HEK293 (cell line): ENCODE results near the gene ANAPC16.

ENCODE experiments used
- BCL11B ChIP-seq: fragments of 450-650 bp; formaldehyde crosslinking; IDR thresholded peaks from 2 replicates; pipeline ENCODE4 v1.5.1; 2016; ENCODE audit warnings: low read depth, missing biosample characterization, missing genetic modification characterization
- EGR2 ChIP-seq: fragments of 450-650 bp; formaldehyde crosslinking; IDR thresholded peaks from 2 replicates; pipeline ENCODE4 v1.5.1; 2016; ENCODE audit warnings: low read depth, missing biosample characterization, missing genetic modification characterization
- FEZF1 ChIP-seq: fragments of 450-650 bp; formaldehyde crosslinking; IDR thresholded peaks from 2 replicates; pipeline ENCODE4 v1.5.1; 2016; ENCODE audit warnings: missing biosample characterization, missing genetic modification characterization
- GLI2 ChIP-seq: fragments of 450-650 bp; formaldehyde crosslinking; IDR thresholded peaks from 2 replicates; pipeline ENCODE4; 2017; ENCODE audit warnings: missing biosample characterization, missing genetic modification characterization, low read depth, borderline replicate concordance
- PRDM1 ChIP-seq: fragments of 450-650 bp; formaldehyde crosslinking; IDR thresholded peaks from 2 replicates; pipeline ENCODE4; 2016; ENCODE audit warnings: missing biosample characterization, missing genetic modification characterization
- REPIN1 ChIP-seq: fragments of 450-650 bp; formaldehyde crosslinking; IDR thresholded peaks from 2 replicates; pipeline ENCODE4 v1.5.1; 2017; ENCODE audit warnings: missing biosample characterization, missing genetic modification characterization, low read depth
- YY1 ChIP-seq: fragments of 450-650 bp; formaldehyde crosslinking; IDR thresholded peaks from 2 replicates; pipeline ENCODE4 v1.5.1; 2018; ENCODE audit warnings: missing biosample characterization, missing genetic modification characterization
- ZBTB8A ChIP-seq: fragments of 450-650 bp; formaldehyde crosslinking; IDR thresholded peaks from 2 replicates; pipeline ENCODE4 v1.5.1; 2016; ENCODE audit warnings: missing biosample characterization, missing genetic modification characterization
- ZFHX2 ChIP-seq: fragments of 450-650 bp; formaldehyde crosslinking; conservative IDR thresholded peaks from 2 replicates; pipeline ENCODE4 v1.5.1; 2016; ENCODE audit warnings: missing biosample characterization, missing genetic modification characterization
- ZFP69B ChIP-seq: fragments of 450-650 bp; formaldehyde crosslinking; IDR thresholded peaks from 2 replicates; pipeline ENCODE4 v1.5.1; 2016; ENCODE audit warnings: missing biosample characterization, missing genetic modification characterization
- ZNF112 ChIP-seq: fragments of 450-650 bp; formaldehyde crosslinking; IDR thresholded peaks from 2 replicates; pipeline ENCODE4 v1.5.0; 2017; ENCODE audit warnings: missing biosample characterization, missing genetic modification characterization
- ZNF174 ChIP-seq: fragments of 450-650 bp; formaldehyde crosslinking; IDR thresholded peaks from 2 replicates; pipeline ENCODE4 v1.5.0; 2017; ENCODE audit warnings: missing biosample characterization, mild to moderate bottlenecking, missing genetic modification characterization
- ZNF175 ChIP-seq: fragments of 450-650 bp; formaldehyde crosslinking; IDR thresholded peaks from 2 replicates; pipeline ENCODE4 v1.5.1; 2016; ENCODE audit warnings: missing biosample characterization, missing genetic modification characterization
- ZNF19 ChIP-seq: fragments of 450-650 bp; formaldehyde crosslinking; IDR thresholded peaks from 2 replicates; pipeline ENCODE4; 2016; ENCODE audit warnings: missing biosample characterization, missing genetic modification characterization, low read depth
- ZNF48 ChIP-seq: fragments of 450-650 bp; formaldehyde crosslinking; IDR thresholded peaks from 2 replicates; pipeline ENCODE4 v1.5.1; 2016; ENCODE audit warnings: missing biosample characterization, missing genetic modification characterization
- ZNF488 ChIP-seq: fragments of 450-650 bp; formaldehyde crosslinking; IDR thresholded peaks from 2 replicates; pipeline ENCODE4 v1.5.1; 2016; ENCODE audit warnings: missing biosample characterization, missing genetic modification characterization
- ZNF544 ChIP-seq: fragments of 450-650 bp; formaldehyde crosslinking; IDR thresholded peaks from 2 replicates; pipeline ENCODE4 v1.5.0; 2017; ENCODE audit warnings: missing biosample characterization, missing genetic modification characterization
- ZNF600 ChIP-seq: fragments of 450-650 bp; formaldehyde crosslinking; IDR thresholded peaks from 2 replicates; pipeline ENCODE4 v1.5.1; 2016; ENCODE audit warnings: missing biosample characterization, missing genetic modification characterization
- ZNF621 ChIP-seq: fragments of 450-650 bp; formaldehyde crosslinking; IDR thresholded peaks from 2 replicates; pipeline ENCODE4 v1.5.1; 2017; ENCODE audit warnings: missing biosample characterization, missing genetic modification characterization
- ZNF629 ChIP-seq: fragments of 450-650 bp; formaldehyde crosslinking; IDR thresholded peaks from 2 replicates; pipeline ENCODE4 v1.5.1; 2017; ENCODE audit warnings: missing biosample characterization, missing genetic modification characterization
- ZNF830 ChIP-seq: fragments of 450-650 bp; IDR thresholded peaks from 2 replicates; pipeline ENCODE4 v1.5.0; 2018; ENCODE audit warnings: missing biosample characterization, missing genetic modification characterization, low read depth, mild to moderate bottlenecking, moderate library complexity
- ZSCAN16 ChIP-seq: fragments of 450-650 bp; formaldehyde crosslinking; IDR thresholded peaks from 2 replicates; pipeline ENCODE4 v1.5.1; 2016; ENCODE audit warnings: missing biosample characterization, missing genetic modification characterization
- TF ChIP-seq, protein P1 (sequence below): fragments of 450-650 bp; formaldehyde crosslinking; IDR thresholded peaks from 2 replicates; pipeline ENCODE4 v1.5.1; 2016; ENCODE audit warnings: missing biosample characterization, missing genetic modification characterization, borderline replicate concordance
- TF ChIP-seq, protein P2 (sequence below): fragments of 450-650 bp; formaldehyde crosslinking; IDR thresholded peaks from 2 replicates; pipeline ENCODE4 v1.5.1; 2017; ENCODE audit warnings: missing biosample characterization, missing genetic modification characterization
- TF ChIP-seq, protein P3 (sequence below): fragments of 450-650 bp; formaldehyde crosslinking; IDR thresholded peaks from 2 replicates; pipeline ENCODE4 v1.5.1; 2016; ENCODE audit warnings: missing biosample characterization, missing genetic modification characterization
- TF ChIP-seq, protein P4 (sequence below): fragments of 450-650 bp; formaldehyde crosslinking; IDR thresholded peaks from 2 replicates; pipeline ENCODE4 v1.5.1; 2016; ENCODE audit warnings: missing biosample characterization, missing genetic modification characterization
- TF ChIP-seq, protein P5 (sequence below): fragments of 450-650 bp; formaldehyde crosslinking; IDR thresholded peaks from 2 replicates; pipeline ENCODE4 v1.5.1; 2016; ENCODE audit warnings: missing biosample characterization, missing genetic modification characterization

ANAPC16 gene

DNA sequence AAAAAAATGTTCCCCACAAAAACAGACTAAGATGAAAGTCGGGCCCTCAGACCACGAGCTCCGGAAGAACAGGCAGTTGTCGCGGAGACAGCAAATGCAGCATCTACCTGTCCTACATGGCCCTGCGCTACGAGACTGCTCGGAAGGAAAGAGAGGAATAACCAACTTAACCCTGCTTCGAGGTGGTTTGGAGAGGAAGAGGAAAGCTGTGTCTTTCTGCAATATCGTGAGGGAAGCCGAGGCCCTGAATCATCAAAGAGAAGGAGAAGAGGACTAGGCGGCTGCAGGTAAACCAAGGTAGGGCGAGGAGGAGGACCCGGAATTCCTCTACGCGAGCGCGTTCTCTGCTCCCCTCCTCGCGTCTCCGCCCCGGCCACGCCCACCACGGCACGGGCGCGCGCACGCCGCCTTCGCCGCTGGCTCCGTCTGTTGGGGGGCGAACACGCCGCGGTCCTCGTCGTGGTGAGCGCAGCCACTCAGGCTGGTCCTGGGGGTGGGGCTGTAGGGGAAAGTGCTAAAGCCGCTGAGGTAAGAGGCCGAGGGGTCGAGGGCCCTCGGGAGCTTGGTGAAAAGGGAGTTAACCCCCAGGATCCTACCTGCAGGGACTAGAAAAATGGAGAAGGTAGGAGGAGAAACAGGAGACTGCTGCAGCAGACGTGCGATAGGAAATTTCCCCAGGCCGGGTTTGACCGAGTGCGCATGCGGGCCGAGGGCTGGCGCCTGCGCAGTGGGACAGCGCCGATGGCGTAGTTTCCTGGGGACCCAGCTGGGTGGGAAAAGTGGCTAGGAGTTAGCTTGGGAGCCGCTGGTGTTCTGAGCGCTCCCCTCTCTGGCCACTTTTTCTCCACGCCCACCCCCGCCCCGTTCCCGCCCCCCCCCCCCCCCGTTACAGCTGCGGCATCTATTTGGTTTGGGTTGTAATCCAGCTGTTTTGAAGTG is at the start of gene ANAPC16, which contains the start of gene ASCC1 (continued):
- TF ChIP-seq ZNF488 (tag by site-specific recombination) (no peak), ZNF174 (tag by site-specific recombination) (no peak), ZNF629 (tag by site-specific recombination) (peak; percentile 63; the same call in 1 of the 2 replicates), ZBTB8A (tag by site-specific recombination) (no peak; the same call in 1 of the 2 replicates), ZNF830 (tag by site-specific recombination) (no peak), BCL11B (tag by site-specific recombination) (0 out of 2 replicates have a peak, but pooled peaks have one; percentile 31), EGR2 (tag by site-specific recombination) (peak; percentile 36; the same call in 1 of the 2 replicates), REPIN1 (0 out of 2 replicates have a peak, but pooled peaks have one; percentile 41), PRDM1 (tag by site-specific recombination) (peak; percentile 92), GLI2 (tag by site-specific recombination) (no peak), ZNF112 (tag by site-specific recombination) (no peak), YY1 (tag by site-specific recombination) (peak; percentile 44; the same call in 1 of the 2 replicates), ZNF544 (tag by site-specific recombination) (no peak), ZNF621 (tag by site-specific recombination) (no peak), ZNF48 (tag by site-specific recombination) (no peak), ZFHX2 (peak; percentile 71), FEZF1 (tag by site-specific recombination) (no peak), ZNF600 (tag by site-specific recombination) (peak; percentile 47; the same call in 1 of the 2 replicates), ZNF19 (tag by site-specific recombination) (no peak), ZNF175 (tag by site-specific recombination) (no peak), ZFP69B (tag by site-specific recombination) (peak; percentile 50; the same call in 1 of the 2 replicates), ZSCAN16 (tag by site-specific recombination) (no peak)
- TF ChIP-seq, protein P1, sequence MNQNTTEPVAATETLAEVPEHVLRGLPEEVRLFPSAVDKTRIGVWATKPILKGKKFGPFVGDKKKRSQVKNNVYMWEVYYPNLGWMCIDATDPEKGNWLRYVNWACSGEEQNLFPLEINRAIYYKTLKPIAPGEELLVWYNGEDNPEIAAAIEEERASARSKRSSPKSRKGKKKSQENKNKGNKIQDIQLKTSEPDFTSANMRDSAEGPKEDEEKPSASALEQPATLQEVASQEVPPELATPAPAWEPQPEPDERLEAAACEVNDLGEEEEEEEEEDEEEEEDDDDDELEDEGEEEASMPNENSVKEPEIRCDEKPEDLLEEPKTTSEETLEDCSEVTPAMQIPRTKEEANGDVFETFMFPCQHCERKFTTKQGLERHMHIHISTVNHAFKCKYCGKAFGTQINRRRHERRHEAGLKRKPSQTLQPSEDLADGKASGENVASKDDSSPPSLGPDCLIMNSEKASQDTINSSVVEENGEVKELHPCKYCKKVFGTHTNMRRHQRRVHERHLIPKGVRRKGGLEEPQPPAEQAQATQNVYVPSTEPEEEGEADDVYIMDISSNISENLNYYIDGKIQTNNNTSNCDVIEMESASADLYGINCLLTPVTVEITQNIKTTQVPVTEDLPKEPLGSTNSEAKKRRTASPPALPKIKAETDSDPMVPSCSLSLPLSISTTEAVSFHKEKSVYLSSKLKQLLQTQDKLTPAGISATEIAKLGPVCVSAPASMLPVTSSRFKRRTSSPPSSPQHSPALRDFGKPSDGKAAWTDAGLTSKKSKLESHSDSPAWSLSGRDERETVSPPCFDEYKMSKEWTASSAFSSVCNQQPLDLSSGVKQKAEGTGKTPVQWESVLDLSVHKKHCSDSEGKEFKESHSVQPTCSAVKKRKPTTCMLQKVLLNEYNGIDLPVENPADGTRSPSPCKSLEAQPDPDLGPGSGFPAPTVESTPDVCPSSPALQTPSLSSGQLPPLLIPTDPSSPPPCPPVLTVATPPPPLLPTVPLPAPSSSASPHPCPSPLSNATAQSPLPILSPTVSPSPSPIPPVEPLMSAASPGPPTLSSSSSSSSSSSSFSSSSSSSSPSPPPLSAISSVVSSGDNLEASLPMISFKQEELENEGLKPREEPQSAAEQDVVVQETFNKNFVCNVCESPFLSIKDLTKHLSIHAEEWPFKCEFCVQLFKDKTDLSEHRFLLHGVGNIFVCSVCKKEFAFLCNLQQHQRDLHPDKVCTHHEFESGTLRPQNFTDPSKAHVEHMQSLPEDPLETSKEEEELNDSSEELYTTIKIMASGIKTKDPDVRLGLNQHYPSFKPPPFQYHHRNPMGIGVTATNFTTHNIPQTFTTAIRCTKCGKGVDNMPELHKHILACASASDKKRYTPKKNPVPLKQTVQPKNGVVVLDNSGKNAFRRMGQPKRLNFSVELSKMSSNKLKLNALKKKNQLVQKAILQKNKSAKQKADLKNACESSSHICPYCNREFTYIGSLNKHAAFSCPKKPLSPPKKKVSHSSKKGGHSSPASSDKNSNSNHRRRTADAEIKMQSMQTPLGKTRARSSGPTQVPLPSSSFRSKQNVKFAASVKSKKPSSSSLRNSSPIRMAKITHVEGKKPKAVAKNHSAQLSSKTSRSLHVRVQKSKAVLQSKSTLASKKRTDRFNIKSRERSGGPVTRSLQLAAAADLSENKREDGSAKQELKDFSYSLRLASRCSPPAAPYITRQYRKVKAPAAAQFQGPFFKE: no peak
- TF ChIP-seq, protein P2, sequence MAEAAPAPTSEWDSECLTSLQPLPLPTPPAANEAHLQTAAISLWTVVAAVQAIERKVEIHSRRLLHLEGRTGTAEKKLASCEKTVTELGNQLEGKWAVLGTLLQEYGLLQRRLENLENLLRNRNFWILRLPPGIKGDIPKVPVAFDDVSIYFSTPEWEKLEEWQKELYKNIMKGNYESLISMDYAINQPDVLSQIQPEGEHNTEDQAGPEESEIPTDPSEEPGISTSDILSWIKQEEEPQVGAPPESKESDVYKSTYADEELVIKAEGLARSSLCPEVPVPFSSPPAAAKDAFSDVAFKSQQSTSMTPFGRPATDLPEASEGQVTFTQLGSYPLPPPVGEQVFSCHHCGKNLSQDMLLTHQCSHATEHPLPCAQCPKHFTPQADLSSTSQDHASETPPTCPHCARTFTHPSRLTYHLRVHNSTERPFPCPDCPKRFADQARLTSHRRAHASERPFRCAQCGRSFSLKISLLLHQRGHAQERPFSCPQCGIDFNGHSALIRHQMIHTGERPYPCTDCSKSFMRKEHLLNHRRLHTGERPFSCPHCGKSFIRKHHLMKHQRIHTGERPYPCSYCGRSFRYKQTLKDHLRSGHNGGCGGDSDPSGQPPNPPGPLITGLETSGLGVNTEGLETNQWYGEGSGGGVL (tag by site-specific recombination): no peak
- TF ChIP-seq, protein P3, sequence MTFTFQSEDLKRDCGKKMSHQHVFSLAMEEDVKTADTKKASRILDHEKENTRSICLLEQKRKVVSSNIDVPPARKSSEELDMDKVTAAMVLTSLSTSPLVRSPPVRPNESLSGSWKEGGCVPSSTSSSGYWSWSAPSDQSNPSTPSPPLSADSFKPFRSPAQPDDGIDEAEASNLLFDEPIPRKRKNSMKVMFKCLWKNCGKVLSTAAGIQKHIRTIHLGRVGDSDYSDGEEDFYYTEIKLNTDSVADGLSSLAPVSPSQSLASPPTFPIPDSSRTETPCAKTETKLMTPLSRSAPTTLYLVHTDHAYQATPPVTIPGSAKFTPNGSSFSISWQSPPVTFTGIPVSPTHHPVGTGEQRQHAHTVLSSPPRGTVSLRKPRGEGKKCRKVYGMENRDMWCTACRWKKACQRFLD (tag by site-specific recombination): no peak
- TF ChIP-seq, protein P4, sequence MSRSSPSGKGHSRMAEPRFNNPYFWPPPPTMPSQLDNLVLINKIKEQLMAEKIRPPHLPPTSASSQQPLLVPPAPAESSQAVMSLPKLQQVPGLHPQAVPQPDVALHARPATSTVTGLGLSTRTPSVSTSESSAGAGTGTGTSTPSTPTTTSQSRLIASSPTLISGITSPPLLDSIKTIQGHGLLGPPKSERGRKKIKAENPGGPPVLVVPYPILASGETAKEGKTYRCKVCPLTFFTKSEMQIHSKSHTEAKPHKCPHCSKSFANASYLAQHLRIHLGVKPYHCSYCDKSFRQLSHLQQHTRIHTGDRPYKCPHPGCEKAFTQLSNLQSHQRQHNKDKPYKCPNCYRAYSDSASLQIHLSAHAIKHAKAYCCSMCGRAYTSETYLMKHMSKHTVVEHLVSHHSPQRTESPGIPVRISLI (tag by site-specific recombination): no peak
- TF ChIP-seq, protein P5, sequence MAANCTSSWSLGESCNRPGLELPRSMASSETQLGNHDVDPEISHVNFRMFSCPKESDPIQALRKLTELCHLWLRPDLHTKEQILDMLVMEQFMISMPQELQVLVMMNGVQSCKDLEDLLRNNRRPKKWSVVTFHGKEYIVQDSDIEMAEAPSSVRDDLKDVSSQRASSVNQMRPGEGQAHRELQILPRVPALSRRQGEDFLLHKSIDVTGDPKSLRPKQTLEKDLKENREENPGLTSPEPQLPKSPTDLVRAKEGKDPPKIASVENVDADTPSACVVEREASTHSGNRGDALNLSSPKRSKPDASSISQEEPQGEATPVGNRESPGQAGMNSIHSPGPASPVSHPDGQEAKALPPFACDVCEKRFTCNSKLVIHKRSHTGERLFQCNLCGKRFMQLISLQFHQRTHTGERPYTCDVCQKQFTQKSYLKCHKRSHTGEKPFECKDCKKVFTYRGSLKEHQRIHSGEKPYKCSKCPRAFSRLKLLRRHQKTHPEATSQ: 0 out of 2 replicates have a peak, but pooled peaks have one; percentile 14
